ENCODE results near the gene GPN1.
A peak's percentile ranks its signal among the peaks of the same experiment; 100 is the strongest.
"Not testable (repeated sequence)": the region's sequence is repeated elsewhere in the genome, so short reads cannot be mapped to it uniquely, and the experiment has no call there.

The GPN1 gene

GRCh38 chr2:27672723-27673486 is 44.1 kb downstream of the GPN1 start:
- DNase-seq: no peak

DNA sequence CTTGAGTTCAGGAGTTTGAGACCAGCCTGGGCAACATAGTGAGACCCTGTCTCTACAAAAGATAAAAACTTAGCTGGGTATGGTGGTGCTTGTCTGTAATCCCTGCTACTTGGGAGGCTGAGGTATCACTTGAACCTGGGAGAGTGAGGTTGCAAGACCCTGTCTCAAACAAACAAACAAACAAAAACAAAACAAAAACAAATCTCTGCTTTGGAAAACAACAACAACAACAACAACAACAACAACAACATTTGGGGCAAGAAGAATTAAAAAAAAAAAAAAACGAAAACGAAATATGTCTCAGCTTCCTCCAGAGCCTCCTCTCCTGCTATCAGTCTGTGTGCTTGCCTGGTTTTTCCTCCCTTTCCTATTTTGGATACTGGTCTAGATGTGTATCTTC is 51.7 kb downstream of the GPN1 start:
- DNase-seq: no peak

DNA sequence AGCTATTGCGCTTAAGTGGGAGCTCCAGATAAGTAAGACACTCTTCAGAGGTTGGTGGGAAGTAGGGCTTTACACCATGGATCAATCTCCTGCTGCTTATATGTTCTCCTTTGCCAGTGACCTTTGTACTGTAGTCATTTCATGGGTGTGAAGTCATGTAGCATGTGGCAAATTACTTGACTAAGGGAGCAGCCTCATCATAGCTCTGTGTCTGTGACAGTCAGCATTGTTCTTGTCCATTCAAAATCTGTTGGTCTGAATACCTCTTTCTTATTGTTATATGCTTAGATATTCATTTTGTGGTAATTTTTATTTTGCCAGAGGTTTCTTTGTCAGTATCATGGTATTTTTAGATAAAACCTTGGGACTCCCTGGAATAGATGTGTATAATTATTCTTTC is 53.0 kb downstream of the GPN1 start:
- DNase-seq: no peak

GRCh38 chr2:27682334-27682771 is 53.5 kb downstream of the GPN1 start:
- DNase-seq: not testable (repeated sequence)

DNA sequence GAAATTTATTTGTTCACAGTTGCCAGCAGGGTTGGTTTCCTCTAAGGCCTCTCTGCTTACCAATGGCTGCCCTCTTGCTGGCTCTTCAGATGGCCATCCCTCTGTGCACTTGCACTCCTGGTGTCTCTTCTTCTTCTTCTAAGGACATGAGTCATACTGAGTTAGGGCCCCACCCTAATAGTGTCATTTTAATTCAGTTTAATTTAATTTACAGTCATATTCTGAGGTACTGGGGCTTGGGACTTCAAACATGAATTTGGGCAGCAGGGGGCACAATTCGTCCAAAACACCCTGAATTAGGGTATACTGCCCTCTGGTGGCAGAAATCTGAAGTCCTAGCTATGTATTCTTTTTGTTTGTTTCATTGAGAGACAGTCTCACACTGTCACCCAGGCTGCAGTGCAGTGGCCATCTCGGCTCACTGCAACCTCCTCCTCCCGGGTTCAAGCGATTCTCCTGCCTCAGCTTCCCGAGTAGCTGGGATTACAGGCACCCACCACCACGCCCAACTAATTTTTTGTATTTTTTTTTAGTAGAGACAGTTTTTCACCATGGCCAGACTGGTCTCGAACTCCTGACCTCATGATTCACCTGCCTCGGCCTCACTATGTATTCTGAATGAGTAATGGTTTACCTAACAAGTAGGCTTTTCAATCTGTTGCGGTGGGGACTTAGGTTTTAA is 54.7 kb downstream of the GPN1 start:
- DNase-seq: peak; percentile 84

GRCh38 chr2:27685006-27685405 is 56.2 kb downstream of the GPN1 start:
- DNase-seq: not testable (repeated sequence)

DNA sequence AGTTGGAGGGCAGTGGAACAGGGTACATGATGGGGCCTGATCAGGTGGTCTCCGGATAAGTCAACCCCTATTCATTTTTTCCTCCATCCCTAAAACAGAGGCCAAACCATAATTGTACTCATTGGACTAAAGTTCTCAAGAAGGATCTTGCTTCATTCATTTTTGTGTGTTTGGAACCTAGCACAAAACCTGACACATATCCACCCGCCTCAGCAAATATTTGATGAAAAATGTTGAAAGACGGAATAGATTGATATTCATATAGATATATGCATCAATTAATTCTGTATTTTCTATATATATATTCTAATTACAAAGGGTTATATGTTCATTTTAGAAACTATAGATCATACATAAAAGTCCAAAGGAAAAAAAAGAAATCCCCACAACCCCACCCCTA is 56.7 kb downstream of the GPN1 start:
- no peak for DNase-seq

GRCh38 chr2:27687232-27687631 is 58.4 kb downstream of the GPN1 start:
- no peak for DNase-seq

DNA sequence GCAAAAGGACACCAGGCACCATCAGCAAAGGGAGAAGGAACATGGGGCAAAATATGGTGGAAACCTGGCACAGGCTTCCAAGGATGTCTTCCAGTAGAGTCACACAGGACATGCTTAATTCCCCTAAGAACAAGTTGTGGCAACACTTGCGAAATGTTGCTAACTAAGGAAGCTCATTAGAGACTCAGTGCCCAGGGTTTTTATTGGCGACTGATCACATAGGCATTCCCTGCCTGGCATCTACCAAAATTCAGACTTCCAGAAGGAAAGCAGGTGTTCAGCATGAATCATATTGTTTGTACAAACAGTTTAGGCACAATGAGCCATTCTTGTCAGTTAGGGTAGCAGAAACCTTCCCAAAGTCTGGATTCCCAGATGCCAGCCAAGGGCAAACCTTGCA is 60.6 kb downstream of the GPN1 start:
- no peak for DNase-seq

DNA sequence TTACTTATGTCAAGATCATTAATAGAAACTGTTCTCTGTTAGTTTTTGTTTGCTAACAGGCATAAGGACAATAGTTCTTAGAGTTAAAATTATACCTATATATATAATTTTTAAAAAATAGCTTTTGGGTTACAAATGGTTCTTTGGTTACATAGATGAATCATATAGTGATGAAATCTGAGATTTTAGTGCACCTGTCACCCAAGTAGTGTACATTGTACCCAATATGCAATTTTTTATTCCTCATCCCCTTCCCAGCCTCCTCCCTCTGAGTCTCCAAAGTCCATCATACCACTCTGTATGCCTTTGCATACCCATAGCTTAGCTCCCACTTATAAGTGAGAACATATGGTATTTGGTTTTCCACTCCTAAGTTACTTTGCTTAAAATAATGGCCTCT is 61.2 kb downstream of the GPN1 start:
- DNase-seq: no peak

GRCh38 chr2:27697660-27698059 is 68.8 kb downstream of the GPN1 start:
- no peak for DNase-seq

Data from NCI-H146 (cell line).